Cardiac muscle cell (in vitro differentiated cells and primary cell): ENCODE data around the gene PROK1. TPM values are rescaled to one million over a fixed set of nuclear protein-coding genes. Genes with fewer than 3 reads are reported as not detected.
A peak's percentile ranks its signal among the peaks of the same experiment; 100 is the strongest.

Source experiments
- DNase-seq, 2 donors: peaks; one replicate each; pipeline versions ENCODE4 v3.0.0 to v3.0.0-alpha.2; 2010 to 2017; ENCODE audit warnings: low read depth in 1 of 2, low spot score in 1 of 2
- H3K27ac ChIP-seq: fragments of 200-600 bp; sonication (generic); 2 replicates; pipeline ENCODE4 v1.5.1; 2016
- H3K27me3 ChIP-seq: fragments of 200-600 bp; sonication (generic); 2 replicates; pipeline ENCODE4 v1.6.0; 2016; ENCODE audit warnings: control low read depth
- H3K36me3 ChIP-seq: fragments of 200-600 bp; sonication (generic); 2 replicates; pipeline ENCODE4 v1.5.1; 2016; ENCODE audit warnings: control low read depth
- H3K4me1 ChIP-seq: fragments of 200-600 bp; sonication (generic); 2 replicates; pipeline ENCODE4 v1.8.1; 2017; ENCODE audit warnings: low read depth, mild to moderate bottlenecking, mixed run types
- H3K4me3 ChIP-seq: fragments of 200-600 bp; sonication (generic); 2 replicates; pipeline ENCODE4 v1.5.1; 2016; ENCODE audit warnings: mild to moderate bottlenecking
- H3K9me3 ChIP-seq: fragments of 200-600 bp; sonication (generic); 2 replicates; pipeline ENCODE4 v1.5.1; 2017; ENCODE audit warnings: low read depth, mild to moderate bottlenecking, control low read depth
- polyA plus RNA-seq: library from polyadenylated mRNA; unstranded; fragments of >200 nt; fragmentation: Nextera tagmentation; extraction: Ambion mirVana; gene quantifications from 2 replicates; pipeline ENCODE4 v1.2.1, GENCODE V29; 2016
- total RNA-seq: library from RNA; depleted of rRNA; stranded (reverse); fragments of >200 nt; gene quantifications from 2 replicates; pipeline ENCODE4 v1.2.3, GENCODE V29; 2016
- TF ChIP-seq, protein P1 (sequence below): IDR thresholded peaks from 2 replicates; pipeline ENCODE4 v1.5.1; 2012; ENCODE audit warnings: low read depth, mild to moderate bottlenecking, low read length

The PROK1 gene
- total and polyA plus RNA-seq, 2 experiments from 2014 or later: 0.24 TPM; not detected in 1

DNA sequence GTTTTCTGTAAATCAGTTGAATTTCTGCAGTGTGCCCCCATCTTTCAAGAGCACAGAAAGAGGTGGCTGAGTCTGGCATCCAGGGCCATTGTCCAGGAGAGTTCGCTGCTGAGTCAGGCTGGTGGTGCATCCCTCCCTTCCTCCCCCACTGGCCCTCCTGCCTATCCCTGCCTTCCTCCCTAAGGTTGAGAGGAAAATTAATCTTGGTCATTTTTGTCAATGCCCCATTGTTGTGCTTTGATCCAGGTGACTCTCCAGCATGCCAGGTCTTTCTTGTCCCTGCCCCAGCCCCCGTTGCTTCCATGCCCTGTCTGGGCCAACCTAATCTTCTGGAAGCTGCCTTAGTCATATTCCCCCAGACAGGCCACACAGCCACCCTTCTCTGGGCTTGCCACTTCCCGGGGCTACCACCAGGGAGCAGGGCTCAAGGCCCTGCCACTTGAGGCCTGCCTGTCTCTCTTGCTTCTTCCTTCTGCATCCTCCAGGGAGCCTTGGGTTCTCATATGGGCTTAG, 26.6 kb downstream of the PROK1 start:
- Histone ChIP-seq H3K27ac (no peak overlapping the region), H3K4me3 (no peak overlapping the region), H3K27me3 (no peaks in the 10 kb centered on the region), H3K9me3 (no peaks in the 10 kb centered on the region), H3K4me1 (peaks cover 22% of the 10 kb centered on the region), H3K36me3 (no peaks in the 10 kb centered on the region)
- TF ChIP-seq, protein P1, sequence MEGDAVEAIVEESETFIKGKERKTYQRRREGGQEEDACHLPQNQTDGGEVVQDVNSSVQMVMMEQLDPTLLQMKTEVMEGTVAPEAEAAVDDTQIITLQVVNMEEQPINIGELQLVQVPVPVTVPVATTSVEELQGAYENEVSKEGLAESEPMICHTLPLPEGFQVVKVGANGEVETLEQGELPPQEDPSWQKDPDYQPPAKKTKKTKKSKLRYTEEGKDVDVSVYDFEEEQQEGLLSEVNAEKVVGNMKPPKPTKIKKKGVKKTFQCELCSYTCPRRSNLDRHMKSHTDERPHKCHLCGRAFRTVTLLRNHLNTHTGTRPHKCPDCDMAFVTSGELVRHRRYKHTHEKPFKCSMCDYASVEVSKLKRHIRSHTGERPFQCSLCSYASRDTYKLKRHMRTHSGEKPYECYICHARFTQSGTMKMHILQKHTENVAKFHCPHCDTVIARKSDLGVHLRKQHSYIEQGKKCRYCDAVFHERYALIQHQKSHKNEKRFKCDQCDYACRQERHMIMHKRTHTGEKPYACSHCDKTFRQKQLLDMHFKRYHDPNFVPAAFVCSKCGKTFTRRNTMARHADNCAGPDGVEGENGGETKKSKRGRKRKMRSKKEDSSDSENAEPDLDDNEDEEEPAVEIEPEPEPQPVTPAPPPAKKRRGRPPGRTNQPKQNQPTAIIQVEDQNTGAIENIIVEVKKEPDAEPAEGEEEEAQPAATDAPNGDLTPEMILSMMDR: peak; percentile 36
- peak in 1 of 2 donors; percentile 16 for DNase-seq

DNA sequence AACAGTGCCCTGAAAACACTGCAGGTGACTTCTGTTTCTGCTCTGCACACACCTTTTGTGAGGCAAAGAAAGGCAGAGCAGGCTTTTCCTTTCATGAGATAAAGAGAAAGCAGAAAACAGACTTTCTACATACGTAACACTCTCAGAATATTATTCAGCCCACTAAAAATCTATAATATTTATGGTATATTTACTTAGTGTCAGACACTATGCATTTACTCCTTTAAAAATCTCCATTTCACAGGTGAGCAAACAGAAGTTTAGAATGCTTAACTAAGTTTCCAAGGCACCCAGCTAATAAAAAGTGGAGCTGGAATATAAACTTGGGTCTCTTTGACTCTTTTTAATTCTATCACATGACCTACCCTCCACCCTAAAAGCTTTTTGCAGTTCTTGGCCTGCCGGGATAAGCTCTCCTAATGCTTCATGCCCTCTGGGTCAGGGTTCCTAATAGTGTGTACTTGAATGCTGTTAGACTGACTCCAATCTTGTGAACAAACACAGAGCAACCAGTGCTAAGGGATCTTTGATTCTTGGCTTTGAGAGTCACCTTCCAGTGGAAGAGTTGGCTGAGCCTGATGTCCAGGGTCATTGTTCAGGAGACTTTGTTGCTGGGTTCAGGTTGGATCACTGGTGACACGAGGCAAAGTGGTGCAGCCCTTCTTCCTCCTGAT, 27.2 kb downstream of the PROK1 start:
- no peak for DNase-seq
- TF ChIP-seq, protein P1: no peak
- no peaks in the 10 kb centered on the region for H3K9me3 ChIP-seq
- H3K36me3 ChIP-seq: no peaks in the 10 kb centered on the region
- H3K4me1 ChIP-seq: peaks cover 25% of the 10 kb centered on the region
- no peak overlapping the region for H3K4me3 ChIP-seq
- no peaks in the 10 kb centered on the region for H3K27me3 ChIP-seq
- no peak overlapping the region for H3K27ac ChIP-seq

DNA sequence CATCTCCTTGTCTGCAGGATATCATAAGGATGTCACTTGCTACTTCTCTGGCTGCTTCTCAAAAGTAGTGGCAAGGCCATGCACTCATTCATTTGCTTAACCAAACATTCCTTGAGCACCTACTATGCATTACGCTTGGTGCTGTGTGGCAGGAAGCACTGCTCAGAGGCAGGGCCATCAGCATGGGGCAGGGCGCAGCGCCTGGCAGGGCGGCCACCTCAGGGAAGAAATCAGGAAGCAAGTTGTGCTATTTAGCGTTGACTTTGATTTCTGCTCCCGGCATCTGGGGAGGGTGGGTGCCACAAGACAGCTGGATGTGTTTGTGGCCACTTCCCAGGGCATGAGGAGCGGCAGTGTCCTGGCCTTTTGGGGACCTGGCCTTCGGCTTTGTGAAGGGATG, 27.9 kb downstream of the PROK1 start:
- Histone ChIP-seq H3K4me1 (peaks cover 25% of the 10 kb centered on the region), H3K4me3 (no peak overlapping the region), H3K9me3 (no peaks in the 10 kb centered on the region), H3K27me3 (no peaks in the 10 kb centered on the region), H3K36me3 (no peaks in the 10 kb centered on the region), H3K27ac (no peak overlapping the region)
- DNase-seq: no peak
- TF ChIP-seq, protein P1: no peak

DNA sequence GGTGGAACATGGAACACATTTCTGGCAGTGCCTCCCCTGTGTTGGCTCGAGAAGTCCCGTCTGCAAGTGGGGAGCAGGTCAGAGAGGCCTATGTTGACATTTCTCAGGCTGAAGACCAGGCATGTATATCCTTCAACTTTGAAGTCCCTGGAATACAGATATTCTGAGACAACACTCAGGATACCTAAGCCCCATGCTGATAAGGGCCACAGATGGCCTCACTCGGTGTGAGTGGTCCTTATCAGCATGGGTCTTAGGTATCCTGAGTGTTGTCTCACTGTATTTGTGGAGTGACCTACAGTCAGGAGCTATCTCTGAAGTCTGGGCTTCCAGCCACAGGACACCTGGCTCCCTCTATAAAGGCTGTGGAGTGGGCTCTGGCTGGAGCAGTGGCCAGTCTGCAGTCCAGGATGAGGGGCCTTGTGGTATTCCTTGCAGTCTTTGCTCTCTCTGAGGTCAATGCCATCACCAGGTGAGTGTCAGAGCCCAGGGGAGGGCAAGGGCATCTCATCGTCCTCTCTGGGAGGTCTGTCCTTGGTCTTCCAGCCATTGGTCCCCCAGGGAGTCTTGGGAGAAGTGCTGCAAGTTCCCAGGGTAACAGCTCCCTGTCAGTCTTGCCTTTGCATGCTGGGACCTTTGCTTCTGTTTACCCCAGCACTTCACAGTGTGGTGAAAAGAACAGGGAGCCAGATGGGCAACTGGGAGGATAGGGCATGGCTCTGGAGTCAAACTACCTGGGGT, 29.6 kb downstream of the PROK1 start:
- no peak overlapping the region for H3K4me3 ChIP-seq
- H3K9me3 ChIP-seq: no peaks in the 10 kb centered on the region
- TF ChIP-seq, protein P1: no peak
- peaks cover 27% of the 10 kb centered on the region for H3K4me1 ChIP-seq
- H3K36me3 ChIP-seq: no peaks in the 10 kb centered on the region
- DNase-seq: no peak
- H3K27ac ChIP-seq: peak overlapping the region; percentile 52
- H3K27me3 ChIP-seq: no peaks in the 10 kb centered on the region

DNA sequence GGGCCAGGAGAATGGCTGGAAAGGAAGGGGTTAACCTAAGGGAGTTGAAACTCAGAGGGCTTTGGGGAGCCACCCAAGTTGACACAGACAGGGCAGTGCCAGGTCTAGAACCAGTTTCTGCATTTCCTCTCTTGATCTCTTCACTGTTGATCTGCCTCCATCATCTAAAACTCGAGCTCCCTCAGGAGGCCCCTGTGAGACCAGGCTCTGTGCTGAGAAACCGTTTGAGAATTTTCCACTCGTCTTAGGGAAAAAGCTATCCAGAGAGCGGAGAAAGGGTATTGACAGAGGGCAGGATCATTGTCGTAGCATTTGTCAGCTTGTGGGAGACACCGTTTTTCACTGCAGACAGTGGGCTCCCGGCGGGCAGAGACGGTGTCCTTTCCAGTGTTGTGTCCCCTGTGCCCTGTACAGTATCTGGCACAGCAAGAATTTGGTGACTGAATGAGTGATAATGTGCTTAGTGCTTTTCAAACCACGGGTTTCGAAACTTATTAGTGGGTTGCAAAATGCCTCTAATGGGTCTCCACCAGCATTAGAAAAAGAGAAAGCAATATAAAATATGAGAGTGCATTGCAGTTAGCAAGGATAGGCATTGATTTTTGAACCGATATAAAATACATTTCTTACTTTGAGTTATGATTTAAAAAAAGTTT, 31.1 kb downstream of the PROK1 start:
- DNase-seq: peak in 1 of 2 donors; percentile 38
- Histone ChIP-seq H3K4me3 (no peak overlapping the region), H3K4me1 (peaks cover 27% of the 10 kb centered on the region), H3K36me3 (no peaks in the 10 kb centered on the region), H3K27me3 (no peaks in the 10 kb centered on the region), H3K27ac (no peak overlapping the region), H3K9me3 (no peaks in the 10 kb centered on the region)
- TF ChIP-seq, protein P1: no peak
